Activated T-cell treated with anti-CD3 and anti-CD28 coated beads for 48 hours (primary cell): ENCODE results near the gene RAD51B.
A peak's percentile ranks its signal among the peaks of the same experiment; 100 is the strongest.

Experiments
- DNase-seq: peaks from one replicate; pipeline ENCODE4 v3.0.0-alpha.2; 2020; ENCODE audit warnings: low read depth

Gene RAD51B

DNA sequence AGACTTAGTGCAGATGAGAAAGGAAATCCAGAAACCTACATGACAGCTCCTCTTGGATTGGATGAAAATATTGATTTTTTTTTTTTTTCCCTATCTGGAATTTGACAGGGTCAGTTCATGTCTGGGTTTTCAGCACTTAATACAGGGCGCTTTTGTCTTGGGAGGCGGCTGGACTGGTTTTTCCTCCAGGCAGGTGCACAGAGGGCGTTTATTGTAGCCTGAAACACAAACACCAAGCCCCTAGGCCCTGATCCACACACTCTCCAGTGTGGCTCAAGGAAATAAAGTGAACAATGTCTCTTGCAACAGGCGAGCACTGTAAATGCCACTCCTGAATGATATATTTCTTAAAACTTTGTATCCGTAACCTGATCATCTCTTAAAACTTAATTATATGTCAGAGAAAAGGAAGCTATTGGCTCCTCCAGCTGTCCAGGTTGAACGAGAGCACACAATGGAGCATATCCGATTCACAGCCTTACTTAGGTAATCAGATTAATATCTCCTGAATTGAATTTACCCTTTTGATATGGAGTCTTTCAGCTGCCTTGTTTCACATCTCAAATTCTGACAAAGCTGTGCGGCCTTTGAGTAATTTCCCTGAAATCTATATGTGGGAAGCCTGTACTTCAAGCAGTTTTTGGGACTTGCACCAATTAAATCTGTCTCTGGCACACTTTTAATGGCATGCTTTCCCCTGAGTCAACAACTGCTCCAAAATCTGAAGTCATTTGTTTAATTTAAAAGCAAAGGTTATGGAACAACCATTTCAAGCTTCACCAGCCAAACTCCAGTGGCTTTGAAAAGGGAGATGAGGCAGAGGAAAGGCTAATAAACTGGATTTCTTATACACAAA lies 487.6 kb downstream of the RAD51B start:
- DNase-seq = no peak

DNA sequence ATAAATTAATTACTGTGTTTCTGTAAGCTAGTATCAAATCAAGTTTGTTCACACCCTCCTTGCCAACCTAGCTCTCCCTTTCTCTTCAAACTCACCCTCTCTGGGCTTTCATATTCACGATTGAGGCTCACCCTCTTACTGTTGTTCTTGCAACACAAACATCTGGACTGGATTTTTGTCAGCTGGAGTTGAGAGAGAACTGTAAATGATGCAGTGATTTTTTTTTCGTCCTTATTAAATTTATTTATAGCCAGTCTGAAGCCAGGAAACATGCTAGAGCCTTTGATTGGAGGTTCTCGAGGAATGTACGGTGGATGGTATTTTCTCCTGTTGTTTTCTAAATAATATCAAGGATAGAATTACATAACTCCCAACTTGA lies 488.2 kb downstream of the RAD51B start:
- DNase-seq = no peak

DNA sequence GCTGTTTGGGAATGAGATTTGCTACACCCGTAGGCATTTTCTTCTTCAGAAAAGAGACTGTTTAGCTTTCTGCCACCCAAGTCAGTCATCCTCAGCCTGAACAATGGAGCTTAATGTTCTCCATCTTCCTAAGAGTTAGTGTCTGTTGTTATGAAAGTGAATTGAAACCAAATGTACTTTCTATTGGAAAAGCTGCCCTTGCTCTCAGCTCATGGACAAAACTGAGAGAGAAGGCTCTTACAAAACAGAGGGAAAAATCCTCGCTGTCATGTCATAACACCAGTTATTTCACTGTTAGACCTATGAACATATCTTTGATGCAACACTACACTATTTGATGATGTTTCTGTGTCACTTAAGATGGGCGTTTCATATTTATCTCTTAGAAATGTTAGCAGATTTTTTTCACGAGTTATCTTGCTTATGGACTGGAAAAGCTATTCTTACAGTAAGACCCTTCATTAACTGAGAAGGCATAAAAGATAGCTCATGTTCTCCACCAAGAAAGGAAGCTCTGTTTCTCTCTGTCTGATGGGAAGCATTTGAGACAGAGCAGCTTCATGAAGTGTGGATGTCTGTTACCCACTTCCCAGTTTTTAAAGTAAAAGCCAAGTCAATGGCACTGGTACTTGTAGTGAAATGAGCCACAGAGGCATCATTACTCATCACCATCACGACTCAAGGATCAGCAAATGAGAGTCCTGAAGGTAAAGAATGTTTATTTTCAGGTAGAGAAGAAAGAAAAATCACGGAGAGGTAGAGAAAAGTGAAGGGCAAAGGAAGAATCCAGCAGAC lies 489.3 kb downstream of the RAD51B start:
- no peak for DNase-seq

DNA sequence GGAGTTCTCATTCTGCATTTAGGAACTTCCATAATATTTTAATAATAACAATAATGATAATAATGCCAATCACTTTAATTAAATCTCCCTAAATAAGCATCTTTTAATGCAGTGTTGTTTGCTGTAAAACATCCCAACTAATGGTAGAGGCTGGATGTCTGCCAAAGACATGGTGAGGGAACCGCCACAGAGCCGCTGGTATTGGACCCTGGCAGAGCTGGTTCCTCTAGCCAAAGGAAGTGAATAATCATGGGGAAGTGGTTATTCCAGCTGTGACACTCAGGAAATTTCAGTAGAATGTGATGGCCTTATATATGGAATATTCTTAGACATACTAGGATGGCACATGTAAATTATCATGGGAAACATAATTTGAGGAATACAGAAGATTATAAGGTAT lies 490.0 kb downstream of the RAD51B start:
- DNase-seq = no peak

DNA sequence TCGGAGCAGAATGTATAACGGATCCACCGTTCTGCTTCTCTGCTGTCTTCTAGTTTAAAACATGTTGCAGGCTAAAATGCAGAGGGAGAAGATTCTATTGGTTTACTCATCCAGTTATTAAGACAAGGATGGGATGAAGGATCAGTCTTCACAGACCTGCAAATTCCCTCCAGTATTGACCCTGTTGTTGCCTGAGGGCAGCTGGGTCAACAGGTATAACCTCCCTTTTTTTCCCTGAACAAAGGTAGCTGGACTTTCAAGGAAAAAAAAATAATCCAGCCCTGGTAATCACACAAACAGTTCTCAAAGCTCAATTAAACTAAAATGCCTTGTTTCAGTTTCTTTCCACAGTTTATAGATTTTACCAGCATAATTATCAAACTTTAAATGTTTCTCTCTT lies 492.7 kb downstream of the RAD51B start:
- DNase-seq = no peak

DNA sequence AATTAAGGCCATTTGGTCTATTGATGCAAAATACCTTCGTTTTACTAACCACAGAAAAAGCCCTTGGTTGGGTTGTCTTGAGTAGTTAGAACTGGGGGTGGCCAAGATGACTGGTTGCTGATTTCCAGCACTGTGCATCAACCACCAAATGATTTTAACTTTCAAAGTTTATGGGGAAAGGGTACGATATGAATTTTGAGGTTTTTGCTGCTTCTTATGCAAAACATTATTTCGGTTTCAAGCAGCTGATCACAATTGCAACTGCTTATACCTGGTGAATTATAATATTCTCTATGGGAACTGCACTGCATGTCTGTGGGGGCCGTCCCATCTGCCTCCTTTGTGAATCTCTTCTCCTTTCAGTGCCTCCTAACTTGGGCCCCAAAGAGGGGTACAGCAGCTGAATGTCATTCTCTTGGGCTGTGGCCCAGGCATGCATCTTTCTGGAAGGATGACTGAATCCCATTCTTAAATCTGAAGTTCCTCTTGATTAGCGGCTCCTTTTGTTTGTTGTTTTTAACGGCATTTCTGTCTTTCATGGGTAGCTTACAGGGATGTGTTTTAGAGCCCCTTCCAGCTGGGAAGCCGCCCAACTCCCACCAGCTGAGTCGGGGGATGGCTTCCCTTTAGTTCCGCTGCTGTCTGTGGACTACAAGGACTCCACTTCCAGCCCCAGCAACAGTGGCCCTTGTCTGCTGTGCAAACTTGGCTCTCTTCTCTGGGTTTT lies 493.5 kb downstream of the RAD51B start:
- DNase-seq = peak; percentile 8

DNA sequence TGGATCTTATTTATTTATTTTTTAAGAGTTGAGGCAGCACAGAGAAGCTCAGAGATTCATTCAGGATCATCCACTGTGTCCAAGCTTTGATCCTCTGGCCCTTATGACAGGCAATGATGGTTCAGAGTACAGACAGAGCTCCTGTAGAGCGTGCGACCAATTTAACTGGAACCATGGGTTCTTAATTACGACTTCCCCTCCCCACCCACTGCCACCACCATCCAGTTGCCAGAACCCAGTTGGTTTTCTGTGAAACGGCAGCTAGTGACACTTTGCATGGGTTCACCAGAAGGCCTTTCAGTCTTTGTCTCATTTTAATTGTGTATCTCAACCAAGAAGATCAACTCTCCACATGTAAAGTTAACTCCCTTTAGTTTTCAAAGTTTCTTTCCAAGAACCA lies 495.1 kb downstream of the RAD51B start:
- no peak for DNase-seq

DNA sequence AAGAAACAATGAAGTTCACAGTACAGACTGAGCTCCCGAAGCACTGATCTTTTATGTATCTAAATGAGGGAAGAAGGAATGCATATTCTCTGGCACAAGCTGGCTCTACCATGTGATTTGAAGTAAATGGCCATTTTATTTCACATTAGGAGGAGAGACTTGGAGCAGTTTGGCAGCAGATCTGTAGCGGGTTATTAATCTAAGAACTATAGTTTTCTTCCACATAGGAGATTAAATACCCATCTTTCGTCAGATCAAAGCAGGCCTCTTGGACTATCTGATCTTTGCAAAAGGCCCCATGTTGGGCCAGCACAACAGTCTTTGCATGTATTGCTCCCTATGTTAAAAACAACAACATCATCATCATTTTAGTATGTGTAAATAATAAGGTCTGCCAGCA lies 495.5 kb downstream of the RAD51B start:
- DNase-seq = no peak

DNA sequence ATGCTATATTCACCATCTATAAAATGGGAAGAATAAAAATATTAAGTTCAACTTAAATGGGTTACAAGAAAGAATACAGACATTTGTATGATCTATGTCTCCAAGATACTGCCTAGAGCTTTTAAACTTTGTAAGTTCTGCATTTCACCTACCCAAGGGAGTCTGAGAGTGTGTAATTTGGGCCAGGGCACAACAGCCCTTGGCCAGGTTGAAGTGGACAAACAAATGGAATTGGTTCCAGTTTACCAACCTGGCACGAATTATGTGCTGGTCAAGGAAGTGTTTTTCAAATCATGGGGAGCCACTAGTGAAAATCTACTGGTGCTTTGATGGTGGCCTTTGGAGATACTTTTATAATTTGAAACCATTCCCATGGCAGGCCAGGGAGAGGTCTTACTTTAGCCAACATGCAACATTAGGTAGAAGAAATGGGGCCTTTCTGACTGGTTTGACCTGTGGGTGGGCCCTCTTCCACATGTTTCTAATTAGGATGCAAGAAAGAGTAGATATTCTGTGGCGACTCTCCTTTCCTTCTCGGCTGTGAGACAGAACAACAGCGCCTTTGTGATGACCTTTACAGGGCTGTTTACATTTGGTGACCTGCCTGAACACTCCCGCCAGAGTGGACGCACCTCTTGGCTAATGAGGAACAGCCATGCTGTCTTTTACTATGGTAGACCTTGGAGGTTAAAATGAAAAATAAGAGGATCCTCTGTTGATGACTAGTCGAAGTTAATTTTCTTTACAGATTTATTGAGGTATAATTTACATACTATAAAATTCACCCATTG lies 496.7 kb downstream of the RAD51B start:
- DNase-seq = no peak

DNA sequence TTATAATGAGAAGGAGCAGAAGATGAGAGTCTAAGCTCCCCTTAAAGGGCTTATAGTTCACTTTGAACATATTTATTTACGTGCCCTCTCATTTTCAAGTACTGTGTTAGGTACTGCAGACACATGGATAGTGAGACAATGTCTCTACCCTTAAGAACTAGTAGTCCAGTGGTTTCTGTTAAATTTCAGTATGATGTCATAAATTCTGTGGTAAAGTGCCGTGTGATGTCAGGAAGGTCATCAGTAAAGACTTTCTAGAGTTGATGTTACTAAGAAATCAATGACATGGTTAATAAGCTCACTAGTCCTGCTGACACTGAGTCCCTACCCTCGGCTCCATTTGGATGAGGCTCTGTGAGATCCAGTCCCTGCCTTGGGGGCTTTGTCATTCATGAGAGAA lies 497.7 kb downstream of the RAD51B start:
- no peak for DNase-seq

DNA sequence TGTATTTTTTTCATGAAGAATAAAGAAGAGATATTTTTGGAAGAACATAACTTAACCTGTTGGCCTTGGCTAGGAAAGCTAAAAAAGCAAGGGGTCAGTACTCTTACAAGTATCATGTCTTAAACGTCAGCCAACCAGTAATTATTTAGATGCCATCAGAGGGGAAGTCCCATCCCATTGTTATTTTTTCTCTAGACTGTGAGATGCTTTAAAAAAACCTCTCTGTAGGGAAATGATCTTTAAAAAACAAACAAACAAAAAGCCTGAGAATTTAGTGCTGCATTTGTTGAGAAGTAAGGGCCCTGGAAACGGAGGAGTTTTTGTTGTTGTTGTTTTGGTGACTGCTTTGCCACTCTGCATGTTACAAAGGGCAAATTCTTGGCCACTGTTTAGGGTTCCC lies 499.2 kb downstream of the RAD51B start:
- no peak for DNase-seq

DNA sequence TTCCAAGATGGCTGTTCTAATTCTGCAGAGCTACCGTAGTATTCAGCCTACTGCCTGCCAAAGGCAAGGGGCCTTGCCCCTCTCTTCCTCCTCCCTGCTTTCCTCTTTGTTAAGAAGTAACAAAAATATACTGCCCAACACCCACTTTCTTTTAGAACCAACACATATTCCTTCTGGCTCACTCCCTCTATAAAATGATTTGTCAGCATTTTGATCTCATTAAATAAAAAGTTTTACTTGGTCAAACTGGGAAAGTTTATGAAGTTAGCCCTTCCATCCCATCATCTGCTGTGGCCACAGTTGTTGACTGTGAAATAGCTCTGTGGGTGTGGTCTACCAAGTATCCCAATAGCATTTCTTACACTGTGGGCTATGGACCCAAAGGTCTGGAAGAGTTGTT lies 500.9 kb downstream of the RAD51B start:
- DNase-seq = no peak

DNA sequence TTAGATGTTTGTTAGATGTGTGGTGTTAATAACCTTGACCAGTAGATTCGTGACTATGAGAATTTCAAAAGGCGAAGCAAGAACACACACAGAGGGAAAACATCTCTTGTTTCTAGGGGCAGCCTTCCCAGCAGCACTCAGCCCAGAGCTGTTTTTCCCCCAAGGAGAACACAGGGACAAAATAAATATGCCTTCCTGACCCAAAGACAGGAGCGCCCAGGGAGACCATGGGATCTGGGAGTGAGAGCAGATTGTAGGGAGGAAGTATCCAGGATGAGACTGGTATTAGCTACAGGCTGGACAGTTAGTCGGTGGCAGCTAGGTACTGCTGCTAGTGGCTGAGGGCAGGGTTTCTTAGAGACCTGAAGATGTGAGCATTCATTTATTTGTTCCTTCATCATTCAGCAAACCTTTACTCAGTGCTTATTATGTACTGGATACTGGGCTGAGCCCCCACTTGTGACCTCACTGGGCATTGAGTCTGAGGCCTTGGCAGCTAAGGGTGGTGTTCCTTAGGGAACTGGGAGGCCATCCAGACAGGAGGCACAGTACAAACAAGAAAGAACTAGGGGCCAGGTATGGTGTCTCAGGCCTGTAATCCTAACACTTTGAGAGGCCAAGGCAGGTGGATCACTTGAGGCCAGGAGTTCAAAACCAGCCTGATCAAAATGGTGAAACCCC lies 503.5 kb downstream of the RAD51B start:
- no peak for DNase-seq

DNA sequence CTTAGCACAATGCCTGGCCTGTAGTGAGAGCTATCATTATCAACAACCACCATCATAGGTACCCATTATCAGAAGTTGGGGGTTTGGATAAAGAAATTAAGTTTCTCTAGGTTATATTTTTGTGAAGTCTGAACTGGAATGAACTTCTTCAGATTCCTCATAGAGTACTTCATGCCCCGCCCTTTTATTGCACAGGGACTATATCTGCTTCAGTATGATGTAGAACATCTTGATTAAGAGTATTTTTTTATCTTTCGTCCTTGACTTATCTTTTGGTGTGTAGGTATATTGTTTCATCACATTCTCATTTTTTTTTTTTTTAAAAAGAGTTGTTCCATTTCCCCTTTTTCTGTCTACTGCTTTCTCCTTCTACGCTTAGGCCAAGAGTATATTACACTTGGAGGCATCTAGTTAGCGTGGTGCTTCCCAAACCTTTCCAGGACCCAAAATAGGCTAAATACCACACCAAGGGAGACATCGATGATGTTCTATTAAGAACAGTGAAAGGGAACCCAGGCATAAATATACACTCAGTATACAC lies 505.8 kb downstream of the RAD51B start:
- no peak for DNase-seq

DNA sequence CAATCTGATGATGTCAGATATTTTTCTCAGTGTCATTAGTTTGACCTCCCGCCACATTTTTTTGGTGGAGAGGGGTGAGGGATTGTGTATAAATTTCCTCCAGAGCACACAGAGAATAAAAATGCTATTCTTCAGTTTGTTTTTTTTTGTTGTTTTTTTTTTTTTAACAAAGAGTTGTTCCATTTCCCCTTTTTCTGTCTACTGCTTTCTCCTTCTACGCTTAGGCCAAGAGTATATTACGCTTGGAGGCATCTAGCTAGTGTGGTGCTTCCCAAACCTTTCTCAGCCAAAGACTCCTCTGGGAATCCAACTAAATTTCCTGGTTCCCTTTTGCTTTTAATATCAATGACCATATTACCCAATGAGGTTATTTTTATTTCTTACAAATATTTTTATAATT lies 507.7 kb downstream of the RAD51B start:
- DNase-seq = no peak

DNA sequence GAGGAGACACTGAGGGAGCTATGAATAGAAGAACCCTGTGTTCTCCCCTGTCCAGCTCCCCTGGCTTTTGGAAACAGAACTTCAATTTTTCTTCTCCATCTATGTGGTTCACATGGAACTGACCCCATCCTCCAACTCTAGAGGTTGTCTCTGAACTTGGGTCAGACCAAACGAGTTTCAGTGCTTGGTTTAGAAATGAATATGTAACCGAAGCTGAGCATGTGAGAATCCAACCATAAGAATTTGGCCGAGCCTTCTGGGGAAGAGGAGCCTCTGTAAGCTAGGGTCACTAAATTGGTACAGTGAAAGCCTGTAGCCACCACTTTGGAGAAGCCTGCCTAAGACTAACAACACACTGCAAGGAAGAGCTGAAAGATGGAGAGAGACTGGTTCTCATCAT lies 508.9 kb downstream of the RAD51B start:
- DNase-seq = no peak

DNA sequence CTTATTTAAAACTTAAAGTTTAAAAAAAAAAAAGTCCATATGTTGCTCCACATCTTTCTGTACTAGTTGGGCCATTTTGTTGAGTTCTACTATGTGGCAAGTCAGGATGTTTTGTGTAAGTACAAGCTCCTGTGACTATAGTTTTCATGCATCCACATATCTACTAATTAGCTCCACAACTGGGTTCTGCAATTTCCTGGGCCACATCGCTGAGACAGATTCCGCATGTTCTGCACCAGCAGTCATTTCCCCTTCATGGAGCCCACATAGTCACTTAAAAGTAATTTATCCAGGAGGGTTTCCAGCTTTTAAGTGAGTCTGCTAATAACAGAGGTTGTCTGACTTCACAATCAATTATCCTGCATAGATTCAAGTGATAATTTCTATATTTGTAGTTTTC lies 511.8 kb downstream of the RAD51B start:
- no peak for DNase-seq

DNA sequence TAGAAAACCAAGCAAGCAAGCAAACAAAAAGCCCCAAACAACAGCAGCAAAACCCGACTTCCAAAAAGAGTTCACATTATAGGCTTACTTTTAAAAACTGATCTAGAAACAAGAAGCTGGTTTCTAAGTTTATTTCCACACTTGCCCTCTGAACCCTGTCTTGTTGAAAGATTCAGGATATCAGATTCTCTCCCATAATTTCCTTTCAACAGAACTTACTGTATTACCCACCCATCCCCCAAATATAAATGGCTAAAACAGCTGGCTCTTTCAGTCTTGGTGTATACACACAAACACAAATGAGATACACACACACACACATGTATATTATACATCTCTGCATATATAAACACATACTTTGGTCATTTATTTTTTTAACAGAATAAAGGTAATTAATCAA lies 512.4 kb downstream of the RAD51B start:
- no peak for DNase-seq

DNA sequence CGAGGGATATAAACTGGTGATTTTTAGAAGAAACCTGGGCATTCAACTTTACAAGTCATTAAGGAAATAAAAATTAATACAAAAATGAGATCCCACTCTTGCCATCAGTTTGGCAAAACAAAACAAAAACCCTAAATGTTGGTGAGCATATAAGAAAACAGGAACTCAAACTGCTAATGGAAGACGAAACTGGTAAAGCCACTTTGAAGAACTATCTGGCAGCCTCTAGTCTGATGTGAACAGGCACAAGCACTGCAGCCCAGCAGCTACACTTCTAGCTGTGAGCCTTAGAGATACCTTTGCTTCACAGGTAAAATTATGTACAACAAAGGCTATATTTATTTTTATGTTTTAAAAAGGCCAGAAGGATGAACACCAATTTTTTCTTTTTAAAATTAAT lies 513.7 kb downstream of the RAD51B start:
- DNase-seq = no peak

DNA sequence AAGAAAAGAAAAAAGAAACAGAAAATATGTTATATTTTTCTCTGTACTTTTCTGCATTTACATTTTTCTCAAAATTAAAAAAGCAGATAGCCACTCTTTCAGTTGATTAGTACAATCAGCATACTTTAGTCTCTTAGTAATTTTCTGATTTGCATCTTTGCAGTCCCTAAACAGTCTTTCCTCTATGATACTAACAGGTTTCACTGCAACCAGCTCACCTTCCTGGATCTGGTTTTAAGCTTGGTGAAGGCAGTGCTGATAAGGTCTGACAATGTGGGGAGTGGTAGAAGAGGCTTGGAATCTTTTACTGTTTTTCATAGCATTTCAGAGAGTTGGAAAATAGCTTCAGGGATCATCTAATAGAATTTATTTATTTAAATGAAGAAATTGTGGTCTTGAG lies 515.7 kb downstream of the RAD51B start:
- no peak for DNase-seq

DNA sequence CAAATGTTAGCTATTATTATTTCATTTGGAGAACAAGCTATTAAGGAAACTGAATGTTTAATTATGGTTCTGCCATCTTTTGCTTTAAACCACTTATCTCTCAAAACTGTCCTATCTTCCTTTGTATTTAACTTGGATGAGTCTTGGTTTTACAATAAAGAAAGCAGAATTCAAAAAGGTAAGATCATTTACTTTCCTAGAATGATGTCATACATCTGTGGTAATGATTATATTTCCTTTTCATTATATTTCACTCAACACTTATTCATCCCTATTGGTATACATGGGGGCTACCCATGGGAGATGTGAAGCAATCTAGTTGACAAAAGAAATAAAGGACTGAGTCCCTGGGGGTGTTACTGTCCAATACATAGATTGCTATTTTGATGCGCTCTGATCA lies 516.6 kb downstream of the RAD51B start:
- no peak for DNase-seq
